GM19193 (cell line): ENCODE data around the gene ZNF837.

Experiments
- POLR2A ChIP-seq: IDR thresholded peaks from 4 replicates; pipeline ENCODE4 v1.6.1; 2011; ENCODE audit not compliant: insufficient read depth, insufficient read length; ENCODE audit errors: extremely low read depth

ZNF837 gene

GRCh38 chr19:58326501-58326913 lies 54.3 kb downstream of the ZNF837 start:
- no peak for TF ChIP-seq POLR2A

DNA sequence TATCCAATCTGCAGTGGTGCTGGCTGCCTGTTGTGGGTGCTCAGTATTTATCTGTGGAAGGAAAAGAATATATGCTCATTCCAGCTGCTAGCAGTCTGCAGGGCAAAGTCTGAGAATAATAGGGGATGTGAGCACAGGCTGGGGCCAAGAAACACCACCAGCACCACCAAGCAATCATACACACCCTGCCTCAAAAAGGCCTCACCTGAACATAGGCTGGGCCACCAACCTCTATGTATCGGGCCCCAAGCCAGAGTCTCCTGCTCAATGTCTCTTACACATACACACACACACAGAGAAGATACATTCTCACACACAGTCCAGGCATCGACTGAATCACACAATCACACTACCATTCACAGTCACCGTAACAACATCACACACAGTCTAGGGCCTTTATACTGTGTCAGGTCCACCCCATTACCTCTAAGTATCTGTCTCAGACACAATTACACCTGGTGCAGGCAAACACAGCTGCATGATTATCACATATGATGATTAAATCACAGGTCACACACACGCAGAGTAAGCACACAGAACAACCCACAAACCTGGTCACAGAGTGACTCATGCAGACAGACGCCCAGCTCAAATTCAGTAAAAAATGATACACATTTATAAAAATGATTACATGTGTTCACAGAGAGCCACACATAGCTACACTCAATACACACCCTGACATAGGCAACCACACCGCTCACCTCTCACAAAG lies 55.4 kb downstream of the ZNF837 start:
- no peak for TF ChIP-seq POLR2A

GRCh38 chr19:58319241-58319640 lies 61.6 kb downstream of the ZNF837 start:
- no peak for TF ChIP-seq POLR2A

DNA sequence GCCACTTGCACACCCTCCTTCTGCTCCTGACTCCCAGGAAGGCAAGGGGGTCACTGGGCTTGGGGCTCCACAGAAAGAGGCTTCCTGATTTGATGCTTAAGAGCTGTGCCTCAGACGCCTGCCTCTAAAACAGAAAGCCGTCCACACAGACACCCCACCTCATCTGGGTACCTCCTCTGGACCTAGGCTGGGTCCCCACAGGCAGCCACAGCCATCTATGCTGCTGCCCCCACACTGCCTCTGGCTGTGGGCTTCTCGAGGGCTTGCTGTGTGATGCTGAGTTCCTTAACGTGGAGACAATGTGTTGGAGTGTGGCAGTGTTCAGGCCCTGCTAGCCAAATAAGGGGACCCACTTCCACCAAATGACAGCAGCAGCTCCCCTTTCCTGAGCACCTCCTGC lies 62.5 kb downstream of the ZNF837 start:
- TF ChIP-seq POLR2A: no peak
